Effector memory CD8-positive, alpha-beta T cell (primary cell): ENCODE results near the gene SENP7.
"Not testable (repeated sequence)": the region's sequence is repeated elsewhere in the genome, so short reads cannot be mapped to it uniquely, and the experiment has no call there.

Experiments
- ATAC-seq: fragments of 150-1000 bp; cut with Tn5 transposase; replicated peaks from 2 replicates; pipeline ENCODE4 v1.10.0; 2021; ENCODE audit warnings: mild to moderate bottlenecking, moderate library complexity
- DNase-seq, 3 experiments: peaks; one replicate each; pipeline ENCODE4 v3.0.0; 2021
- H3K27ac Mint-ChIP-seq, 2 donors: one replicate each; pipeline ENCODE4 v1.8.0; 2022; ENCODE audit warnings: mild to moderate bottlenecking in 2 of 2, mixed read lengths in 2 of 2, moderate library complexity in 2 of 2
- H3K27me3 Mint-ChIP-seq, 2 donors: one replicate each; pipeline ENCODE4 v1.8.0; 2022; ENCODE audit warnings: mixed read lengths in 2 of 2
- H3K36me3 Mint-ChIP-seq: one replicate; pipeline ENCODE4 v1.8.0; 2022; ENCODE audit warnings: mild to moderate bottlenecking, moderate library complexity, mixed read lengths; ENCODE audit not compliant: insufficient read depth
- H3K4me1 Mint-ChIP-seq, 2 donors: one replicate each; pipeline ENCODE4 v1.8.0; 2022; ENCODE audit warnings: low read depth in 2 of 2, mixed read lengths in 2 of 2
- H3K4me3 Mint-ChIP-seq, 2 donors: one replicate each; pipeline ENCODE4 v1.8.0; 2022; ENCODE audit warnings: mild to moderate bottlenecking in 2 of 2, mixed read lengths in 2 of 2, moderate library complexity in 2 of 2
- H3K9me3 Mint-ChIP-seq, 2 donors: one replicate each; pipeline ENCODE4 v1.8.0; 2022; ENCODE audit warnings: mixed read lengths in 2 of 2

SENP7 gene

DNA sequence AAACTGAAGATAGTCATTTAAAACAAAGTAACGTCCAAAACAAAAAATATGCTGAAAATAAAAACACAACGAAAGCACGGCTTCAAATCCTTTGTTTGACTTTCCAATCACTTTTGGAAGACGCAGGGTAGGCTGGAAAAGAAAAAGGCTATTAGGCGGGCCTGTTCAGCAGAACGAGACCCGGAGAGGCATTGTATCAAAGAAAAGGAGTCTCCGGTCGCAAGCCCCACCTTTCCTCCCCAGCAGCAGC is 691 bp downstream of the SENP7 start:
- Mint-ChIP-seq H3K36me3 (peaks cover 23% of the 10 kb centered on the region), H3K4me1 (peaks cover 25 to 42% of the 10 kb centered on the region in 2 donors), H3K27ac (peak overlapping the region; percentile 98 to 99), H3K9me3 (no peaks in the 10 kb centered on the region), H3K4me3 (peak overlapping the region; percentile 95 to 100), H3K27me3 (no peaks in the 10 kb centered on the region)
- ATAC-seq: peak; percentile 54
- no peak for DNase-seq

DNA sequence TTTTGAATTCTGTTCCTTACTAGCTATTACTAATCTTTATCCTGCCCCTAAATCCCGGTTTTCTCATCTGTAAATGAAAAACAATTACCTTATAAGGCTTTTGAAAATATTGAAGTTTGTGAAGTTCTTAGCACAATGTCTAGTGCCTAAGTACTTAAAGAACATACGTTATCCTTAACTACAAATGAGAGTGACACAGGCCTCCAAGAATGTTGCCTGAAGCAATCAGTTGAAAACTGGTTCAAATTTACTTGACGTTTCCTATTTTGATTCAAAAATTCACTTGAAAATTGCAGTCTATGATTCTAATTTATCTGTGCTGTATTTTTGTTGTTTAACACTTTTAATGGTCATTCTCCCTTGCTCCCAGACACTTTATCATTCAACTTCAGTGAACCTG is 3.2 kb downstream of the SENP7 start:
- H3K27me3 Mint-ChIP-seq: no peaks in the 10 kb centered on the region
- peak overlapping the region in 1 of 2 donors; percentile 35 for H3K27ac Mint-ChIP-seq
- DNase-seq: no peak
- ATAC-seq: no peak
- peaks cover 23% of the 10 kb centered on the region for H3K36me3 Mint-ChIP-seq
- no peaks in the 10 kb centered on the region for H3K9me3 Mint-ChIP-seq
- H3K4me3 Mint-ChIP-seq: no peak overlapping the region
- peaks cover 26 to 52% of the 10 kb centered on the region in 2 donors for H3K4me1 Mint-ChIP-seq

DNA sequence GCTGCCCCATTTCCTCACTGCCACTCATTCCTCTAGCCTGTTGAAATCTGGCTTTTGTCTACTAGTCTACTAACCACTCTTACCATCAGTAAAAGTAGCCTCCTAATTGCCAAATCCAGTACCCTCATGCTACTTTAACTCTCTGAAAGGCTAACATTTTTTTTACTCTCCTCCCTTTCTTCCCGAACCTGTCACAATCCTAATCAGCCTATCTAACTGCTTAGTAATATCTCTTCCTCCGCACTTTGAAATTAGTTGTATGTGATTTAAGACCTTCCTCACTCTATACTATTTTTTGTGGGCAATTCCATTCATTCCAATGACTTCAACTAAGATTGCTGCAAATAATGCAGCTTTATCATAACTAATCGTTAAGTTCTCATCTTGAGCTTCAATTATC is 3.7 kb downstream of the SENP7 start:
- no peaks in the 10 kb centered on the region for H3K9me3 Mint-ChIP-seq
- H3K36me3 Mint-ChIP-seq: peaks cover 23% of the 10 kb centered on the region
- H3K27me3 Mint-ChIP-seq: no peaks in the 10 kb centered on the region
- ATAC-seq (no peak), DNase-seq (no peak)
- peak overlapping the region in 1 of 2 donors; percentile 35 for H3K27ac Mint-ChIP-seq
- H3K4me3 Mint-ChIP-seq: no peak overlapping the region
- H3K4me1 Mint-ChIP-seq: peaks cover 28 to 52% of the 10 kb centered on the region in 2 donors

DNA sequence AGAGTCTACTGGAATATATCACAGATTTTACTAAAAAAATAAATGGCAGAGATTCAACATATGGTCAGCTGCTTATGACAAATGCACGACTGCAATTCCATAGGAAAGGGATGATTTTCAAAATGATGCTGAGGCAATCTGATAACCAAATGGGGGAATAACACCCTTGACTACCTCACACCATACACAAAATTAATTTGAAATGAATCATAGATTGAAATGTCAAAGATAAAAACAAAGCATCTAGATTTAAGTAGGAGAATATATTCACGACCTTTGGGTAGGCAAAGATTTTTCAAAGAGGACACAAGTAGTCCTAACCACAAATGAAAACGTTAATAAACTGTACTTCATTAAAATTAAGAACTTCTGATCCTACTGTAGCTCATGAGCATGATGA is 11.2 kb downstream of the SENP7 start:
- Mint-ChIP-seq H3K4me3 (no peak overlapping the region), H3K36me3 (peaks cover 14% of the 10 kb centered on the region), H3K9me3 (no peaks in the 10 kb centered on the region), H3K27me3 (no peaks in the 10 kb centered on the region), H3K27ac (peak overlapping the region in 1 of 2 donors; percentile 64), H3K4me1 (peaks cover 15 to 45% of the 10 kb centered on the region in 2 donors)
- no peak for DNase-seq
- no peak for ATAC-seq

DNA sequence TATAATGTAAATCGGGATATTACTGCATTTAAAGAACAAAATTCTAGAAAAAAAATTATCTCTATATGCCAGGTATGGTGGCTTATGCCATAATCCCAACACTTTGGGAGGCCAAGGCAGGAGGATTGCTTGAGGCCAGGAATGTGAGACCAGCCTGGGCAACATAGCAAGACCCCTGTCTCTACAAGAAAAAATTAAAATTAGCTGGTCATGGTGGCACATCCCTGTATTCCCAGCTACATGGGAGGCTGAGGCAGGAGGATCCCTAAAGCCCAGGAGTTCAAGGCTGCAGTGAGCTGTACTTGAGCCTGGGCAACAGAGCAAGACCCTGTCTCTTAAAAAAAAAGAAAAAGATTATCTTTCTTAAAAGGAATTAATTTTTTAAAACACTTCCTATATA is 12.8 kb downstream of the SENP7 start:
- peaks cover 19% of the 10 kb centered on the region for H3K36me3 Mint-ChIP-seq
- no peak overlapping the region for H3K4me3 Mint-ChIP-seq
- peaks cover 22 to 47% of the 10 kb centered on the region in 2 donors for H3K4me1 Mint-ChIP-seq
- peak overlapping the region in 1 of 2 donors; percentile 57 for H3K27ac Mint-ChIP-seq
- no peaks in the 10 kb centered on the region for H3K27me3 Mint-ChIP-seq
- DNase-seq: no peak
- H3K9me3 Mint-ChIP-seq: no peaks in the 10 kb centered on the region
- no peak for ATAC-seq

DNA sequence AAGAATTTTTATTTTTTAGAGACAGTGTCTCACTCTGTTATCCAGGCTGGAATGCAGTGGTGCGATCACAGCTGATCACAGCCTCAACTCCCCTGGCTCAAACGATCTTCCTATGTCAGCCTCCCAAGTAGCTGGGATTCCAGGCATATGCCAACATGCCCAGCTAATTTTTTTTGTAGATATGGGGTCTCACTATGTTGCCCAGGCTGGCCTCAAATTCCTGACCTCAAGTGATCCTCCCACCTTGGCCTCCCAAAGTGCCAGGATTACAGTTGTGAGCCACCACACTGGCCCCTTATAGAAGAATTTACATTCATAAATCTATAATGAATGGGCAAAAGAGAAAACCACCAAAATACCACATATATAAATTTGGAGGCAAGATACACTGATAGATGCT is 15.2 kb downstream of the SENP7 start:
- Mint-ChIP-seq H3K27ac (peak overlapping the region in 1 of 2 donors; percentile 74), H3K9me3 (no peaks in the 10 kb centered on the region), H3K27me3 (no peaks in the 10 kb centered on the region), H3K4me3 (no peak overlapping the region), H3K36me3 (peaks cover 23% of the 10 kb centered on the region), H3K4me1 (peaks cover 23 to 51% of the 10 kb centered on the region in 2 donors)
- DNase-seq (no peak), ATAC-seq (no peak)

DNA sequence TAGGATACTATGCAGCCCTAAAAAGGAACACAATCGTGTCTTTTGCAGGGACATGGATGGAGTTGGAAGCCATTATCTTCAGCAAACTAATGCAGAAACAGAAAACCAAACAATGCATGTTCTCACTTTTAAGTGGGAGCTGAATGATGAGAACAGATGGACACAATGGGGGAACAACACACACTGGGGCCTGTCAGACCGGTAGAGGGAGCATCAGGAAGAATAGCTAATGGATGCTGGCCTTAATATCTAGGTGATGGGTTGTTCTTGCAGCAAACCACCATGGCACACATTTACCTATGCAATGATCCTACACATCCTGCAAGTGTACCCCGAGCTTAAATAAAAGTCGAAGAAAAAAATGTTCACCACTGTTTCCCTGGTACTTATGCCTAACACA is 17.5 kb downstream of the SENP7 start:
- ATAC-seq (no peak), DNase-seq (no peak)
- Mint-ChIP-seq H3K4me3 (no peak overlapping the region), H3K9me3 (no peaks in the 10 kb centered on the region), H3K36me3 (peaks cover 34% of the 10 kb centered on the region), H3K27me3 (no peaks in the 10 kb centered on the region), H3K4me1 (peaks cover 20 to 42% of the 10 kb centered on the region in 2 donors), H3K27ac (no peak overlapping the region)

DNA sequence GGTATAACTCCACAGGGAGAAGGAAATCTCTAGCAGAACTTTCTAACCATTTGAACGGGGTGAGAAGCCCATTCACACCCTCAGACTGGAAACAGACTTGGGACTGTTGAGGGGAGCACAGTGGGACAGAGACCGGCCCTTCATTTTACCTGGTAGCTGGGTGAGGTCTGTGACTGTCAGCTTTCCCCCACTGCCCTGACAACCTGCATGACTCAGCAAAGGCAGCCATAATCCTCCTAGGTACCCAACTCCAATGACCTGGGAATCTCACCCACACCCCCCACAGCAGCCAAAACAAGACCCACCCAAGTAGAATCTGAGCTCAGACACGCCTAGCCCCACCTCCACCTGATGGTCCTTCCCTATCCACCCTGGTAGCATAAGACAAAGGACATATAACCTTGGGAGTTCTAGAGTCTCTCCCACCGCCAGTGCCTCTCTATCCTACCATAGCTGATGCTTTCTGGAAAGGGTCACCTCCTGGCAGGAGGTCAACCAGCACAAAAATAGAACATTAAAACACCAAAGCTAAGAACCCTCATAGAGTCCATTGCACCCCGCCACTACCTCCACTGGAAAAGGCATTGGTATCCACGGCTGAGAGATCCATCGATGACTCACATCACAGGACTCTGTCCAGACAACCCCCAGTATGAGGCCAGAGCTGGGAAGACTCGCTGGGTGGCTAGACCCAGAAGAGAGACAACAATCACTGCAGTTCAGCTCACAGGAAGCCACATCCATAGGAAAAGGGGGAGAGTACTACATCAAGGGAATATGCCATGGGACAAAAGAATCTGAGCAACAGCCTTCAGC is 28.0 kb downstream of the SENP7 start:
- no peaks in the 10 kb centered on the region for H3K9me3 Mint-ChIP-seq
- no peaks in the 10 kb centered on the region for H3K27me3 Mint-ChIP-seq
- H3K36me3 Mint-ChIP-seq: peaks cover 17% of the 10 kb centered on the region
- H3K27ac Mint-ChIP-seq: peak overlapping the region in 1 of 2 donors; percentile 87
- no peak for ATAC-seq
- no peak for DNase-seq
- H3K4me3 Mint-ChIP-seq: no peak overlapping the region
- peaks cover 49 to 75% of the 10 kb centered on the region in 2 donors for H3K4me1 Mint-ChIP-seq

DNA sequence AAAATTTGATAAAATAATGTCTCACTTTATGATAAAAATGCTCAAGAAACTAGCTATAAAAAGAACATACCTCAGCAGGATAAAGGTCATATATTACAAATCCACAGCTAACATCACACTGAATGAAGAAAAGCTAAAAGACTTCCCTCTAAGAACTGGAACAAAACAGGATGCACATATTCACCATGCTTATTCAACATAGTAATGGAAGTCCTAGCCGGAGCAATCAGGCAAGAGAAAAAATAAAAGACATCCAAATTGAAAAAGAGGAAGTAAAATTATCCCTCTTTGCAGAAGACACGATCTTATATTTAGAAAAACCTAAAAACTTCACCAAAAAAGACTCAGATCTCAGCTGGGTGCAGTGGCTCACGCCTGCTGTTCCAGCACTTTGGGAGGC is 34.0 kb downstream of the SENP7 start:
- Mint-ChIP-seq H3K27me3 (no peaks in the 10 kb centered on the region), H3K9me3 (no peaks in the 10 kb centered on the region), H3K4me1 (peaks cover 36 to 67% of the 10 kb centered on the region in 2 donors), H3K4me3 (peak overlapping the region in 1 of 2 donors; percentile 30), H3K36me3 (peaks cover 20% of the 10 kb centered on the region), H3K27ac (peak overlapping the region; percentile 5 to 32)
- ATAC-seq (no peak), DNase-seq (no peak)

DNA sequence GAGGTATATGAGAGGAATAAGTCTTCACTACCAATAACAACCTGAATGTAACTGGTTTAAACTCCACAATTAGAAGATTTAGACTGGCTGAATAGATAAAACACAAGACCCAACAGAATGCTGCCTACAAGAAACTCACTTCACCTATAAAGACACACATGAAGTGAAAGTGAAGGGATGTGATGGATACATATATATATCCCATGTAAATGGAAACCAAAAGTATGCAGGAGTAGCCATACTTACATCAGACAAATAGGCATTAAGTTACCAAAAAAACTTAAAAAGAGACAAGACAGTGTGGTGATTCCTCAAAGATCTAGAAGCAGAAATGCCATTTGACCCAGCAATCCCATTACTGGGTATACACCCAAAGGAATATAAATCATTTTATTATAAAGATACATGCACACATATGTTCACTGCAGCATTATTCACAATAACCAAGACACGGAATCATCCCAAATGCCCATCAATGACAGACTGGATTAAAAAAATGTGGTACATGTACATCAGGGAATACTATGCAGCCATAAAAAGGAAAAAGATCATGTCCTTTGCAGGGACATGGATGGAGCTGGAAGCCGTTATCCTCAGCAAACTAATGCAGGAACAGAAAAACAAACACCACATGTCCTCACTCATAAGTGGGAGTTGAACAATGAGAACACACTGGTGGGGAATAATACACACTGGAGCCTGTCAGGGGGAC is 38.0 kb downstream of the SENP7 start:
- not testable (repeated sequence) for H3K9me3 Mint-ChIP-seq, DNase-seq, H3K4me3 Mint-ChIP-seq, ATAC-seq, H3K27me3 Mint-ChIP-seq, H3K27ac Mint-ChIP-seq
- Mint-ChIP-seq H3K4me1 (peaks cover 36 to 72% of the 10 kb centered on the region in 2 donors), H3K36me3 (peaks cover 20% of the 10 kb centered on the region)

DNA sequence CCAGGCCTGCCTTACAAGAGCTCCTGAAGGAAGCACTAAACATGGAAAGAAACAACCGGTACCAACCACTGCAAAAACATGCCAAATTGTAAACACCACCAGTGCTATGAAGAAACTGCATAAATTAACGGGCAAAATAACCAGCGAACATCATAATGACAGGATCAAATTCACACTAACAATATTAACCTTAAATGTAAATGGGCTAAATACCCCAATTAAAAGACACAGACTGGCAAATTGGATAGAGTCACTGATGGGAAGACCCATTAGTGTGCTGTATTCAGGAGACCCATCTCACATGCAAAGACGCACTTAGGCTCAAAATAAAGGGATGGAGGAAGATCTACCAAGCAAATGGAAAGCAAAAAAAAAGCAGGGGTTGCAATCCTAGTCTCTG is 44.3 kb downstream of the SENP7 start:
- H3K4me3 Mint-ChIP-seq: peak overlapping the region in 1 of 2 donors; percentile 38
- DNase-seq, H3K27me3 Mint-ChIP-seq, ATAC-seq, H3K9me3 Mint-ChIP-seq, H3K36me3 Mint-ChIP-seq: not testable (repeated sequence)
- H3K27ac Mint-ChIP-seq: peak overlapping the region in 1 of 2 donors; percentile 62
- H3K4me1 Mint-ChIP-seq: peaks cover 47 to 59% of the 10 kb centered on the region in 2 donors

DNA sequence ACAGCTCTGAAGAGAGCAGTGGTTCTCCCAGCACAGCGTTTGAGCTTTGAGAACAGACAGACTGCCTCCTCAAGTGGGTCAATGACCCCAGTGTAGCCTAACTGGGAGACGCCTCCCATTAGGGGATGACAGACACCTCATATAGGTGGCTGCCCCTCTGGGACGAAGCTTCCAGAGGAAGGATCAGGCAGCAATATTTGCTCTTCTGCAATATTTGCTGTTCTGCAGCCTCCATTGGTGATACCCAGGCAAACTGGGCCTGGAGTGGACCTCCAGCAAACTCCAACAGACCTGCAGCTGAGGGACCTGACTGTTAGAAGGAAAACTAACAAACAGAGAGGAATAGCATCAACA is 45.7 kb downstream of the SENP7 start:
- Mint-ChIP-seq H3K27ac (peak overlapping the region; percentile 62 to 63), H3K4me3 (peak overlapping the region in 1 of 2 donors; percentile 65), H3K4me1 (peaks cover 44 to 57% of the 10 kb centered on the region in 2 donors)
- not testable (repeated sequence) for ATAC-seq, H3K36me3 Mint-ChIP-seq, H3K9me3 Mint-ChIP-seq, DNase-seq, H3K27me3 Mint-ChIP-seq

DNA sequence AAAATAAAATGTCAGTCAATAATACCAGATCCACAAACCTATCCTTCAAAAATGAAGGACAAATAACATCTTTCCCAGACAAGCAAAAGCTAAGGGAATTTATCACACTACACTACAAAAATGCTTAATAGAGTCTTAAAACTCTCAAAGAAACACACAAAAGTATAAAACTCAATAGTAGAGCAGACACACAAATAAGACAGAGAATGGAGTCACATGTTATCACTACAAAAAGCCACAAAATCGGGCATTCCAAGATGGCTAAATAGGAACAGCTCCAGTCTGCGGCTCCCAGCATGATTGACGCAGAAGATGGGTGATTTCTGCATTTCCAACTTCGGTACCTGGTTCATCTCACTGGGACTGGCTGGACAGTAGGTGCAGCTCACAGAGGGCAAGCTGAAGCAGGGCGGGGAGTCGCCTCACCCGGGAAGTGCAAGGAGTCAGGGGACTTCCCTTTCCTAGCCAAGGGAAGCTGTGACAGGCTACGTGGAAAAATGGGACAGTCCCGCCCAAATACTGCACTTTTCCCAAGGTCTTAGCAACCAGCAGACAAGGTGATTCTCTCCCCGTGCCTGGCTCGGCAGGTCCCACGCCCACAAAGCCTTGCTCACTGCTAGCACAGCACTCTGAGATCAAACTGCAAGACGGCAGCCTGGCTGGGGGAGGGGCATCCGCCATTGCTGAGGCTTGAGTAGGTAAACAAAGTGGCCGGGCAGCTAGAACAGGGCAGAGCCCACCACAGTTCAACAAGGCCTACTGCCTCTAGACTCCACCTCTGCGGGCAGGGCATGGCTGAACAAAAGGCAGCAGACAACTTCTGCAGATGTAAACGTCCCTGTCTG is 46.3 kb downstream of the SENP7 start:
- Mint-ChIP-seq H3K36me3 (no peaks in the 10 kb centered on the region), H3K9me3 (no peaks in the 10 kb centered on the region), H3K27me3 (no peaks in the 10 kb centered on the region), H3K4me1 (peaks cover 47 to 57% of the 10 kb centered on the region in 2 donors), H3K4me3 (peak overlapping the region in 1 of 2 donors; percentile 65), H3K27ac (peak overlapping the region; percentile 62 to 83)
- ATAC-seq: peak; percentile 27
- DNase-seq: peak in 2 of 3 experiments; percentile 2 to 10
